GM19463 (cell line): Measurements from ENCODE around the gene BCL7A.
"Not testable (repeated sequence)": the region's sequence is repeated elsewhere in the genome, so short reads cannot be mapped to it uniquely, and the experiment has no call there.

ENCODE experiments used
- ATAC-seq: cut with Tn5 transposase; IDR thresholded peaks from one replicate; pipeline ENCODE4 v1.9.1; 2021; ENCODE audit warnings: mild to moderate bottlenecking, moderate library complexity; ENCODE audit not compliant: unreplicated experiment

The BCL7A gene

GRCh38 chr12:122093098-122093883, 71.6 kb downstream of the BCL7A start:
- ATAC-seq = no peak

- ATAC-seq = no peak
Observed at GRCh38 chr12:122094137-122094734, 72.6 kb downstream of the BCL7A start.

DNA sequence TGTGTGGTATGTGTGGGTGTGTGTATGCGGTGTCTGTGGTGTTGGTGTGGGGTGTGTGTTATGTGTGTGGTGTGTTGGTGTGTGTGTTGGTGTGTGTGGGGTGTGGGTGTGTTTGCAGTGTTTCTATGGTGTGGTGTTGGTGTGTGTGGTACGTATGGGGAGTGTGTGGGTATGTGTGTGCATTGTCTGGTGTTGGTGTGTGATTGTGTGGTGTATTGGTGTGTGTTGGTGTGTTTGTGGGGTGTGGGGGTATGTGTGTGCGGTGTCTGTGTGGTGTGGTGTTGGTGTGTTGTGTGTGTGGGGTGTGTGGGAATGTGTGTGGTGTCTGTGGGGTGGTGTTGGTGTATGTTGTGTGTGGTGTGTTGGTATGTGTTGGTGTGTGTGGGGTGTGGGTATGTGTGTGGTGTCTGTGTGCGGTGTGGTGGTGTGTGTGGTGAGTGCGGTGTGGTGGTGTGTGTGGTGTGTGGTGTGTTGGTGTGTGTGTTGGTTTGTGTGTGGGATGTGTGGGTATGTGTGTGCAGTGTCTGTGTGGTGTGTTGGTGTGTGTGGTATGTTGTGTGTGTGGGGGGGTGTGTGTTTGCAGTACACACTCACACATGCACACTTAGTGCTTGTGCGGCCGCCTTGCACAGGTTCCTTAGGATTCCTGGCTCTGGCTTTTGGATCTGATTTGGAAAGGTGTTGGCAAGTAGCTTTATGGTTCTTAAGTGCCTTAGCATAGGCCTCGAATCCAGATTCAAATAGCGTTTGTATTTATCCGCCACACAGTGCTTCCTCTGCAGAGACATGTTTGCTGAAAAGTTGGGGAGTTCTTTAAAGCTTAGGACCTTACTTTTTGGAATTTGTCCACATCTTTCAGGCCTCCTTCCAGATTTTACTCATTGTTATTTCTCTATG, 73.3 kb downstream of the BCL7A start:
- ATAC-seq = no peak

- no peak for ATAC-seq
Observed at GRCh38 chr12:122096014-122096413, 74.3 kb downstream of the BCL7A start.

DNA sequence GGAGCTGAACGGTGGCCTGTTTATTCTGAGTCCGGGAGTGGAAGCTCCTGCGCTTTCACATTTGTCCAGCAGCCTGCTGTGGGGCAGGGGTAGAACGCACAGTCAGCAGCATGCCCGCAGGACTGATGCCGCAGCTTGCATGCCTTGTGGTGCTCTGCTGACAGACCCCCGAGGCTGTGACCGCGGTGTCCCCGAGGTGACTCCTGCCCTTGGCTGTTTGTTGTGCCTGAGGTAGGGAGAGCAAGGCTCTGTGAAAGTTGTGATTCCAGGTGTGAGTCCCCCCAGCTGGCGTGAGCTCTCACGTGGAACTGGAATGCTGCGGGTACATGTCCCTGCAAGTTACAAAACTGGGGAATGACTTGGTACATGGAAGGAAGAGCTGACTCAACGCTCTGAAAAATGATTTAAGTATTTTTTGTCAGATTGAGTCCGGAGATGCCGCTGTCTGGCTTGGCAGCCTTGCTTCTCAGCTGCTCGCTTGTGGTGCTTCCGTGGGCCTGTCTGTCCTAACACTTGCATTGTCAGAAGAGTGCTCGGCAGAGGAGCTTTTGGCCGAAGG, 75.0 kb downstream of the BCL7A start:
- ATAC-seq = no peak

DNA sequence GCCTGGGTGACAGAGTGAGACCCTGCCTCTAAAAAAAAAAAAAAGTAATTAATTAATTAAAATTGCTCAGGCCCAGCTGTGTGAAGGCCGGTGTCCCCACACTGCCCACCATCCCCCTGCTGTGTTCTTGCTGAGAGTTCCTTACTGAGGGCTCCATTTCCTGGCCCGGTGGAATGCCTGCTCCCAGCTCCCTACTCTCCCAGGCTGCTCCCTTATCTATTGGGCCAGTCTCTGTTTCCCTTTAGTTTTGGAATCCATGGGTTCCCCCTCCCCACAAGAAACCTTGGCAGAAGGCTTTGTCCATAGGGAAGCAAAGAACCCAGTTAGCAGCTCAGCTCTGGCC, 75.9 kb downstream of the BCL7A start:
- ATAC-seq = no peak

- ATAC-seq = no peak
Observed at GRCh38 chr12:122097927-122098756, 76.5 kb downstream of the BCL7A start.

DNA sequence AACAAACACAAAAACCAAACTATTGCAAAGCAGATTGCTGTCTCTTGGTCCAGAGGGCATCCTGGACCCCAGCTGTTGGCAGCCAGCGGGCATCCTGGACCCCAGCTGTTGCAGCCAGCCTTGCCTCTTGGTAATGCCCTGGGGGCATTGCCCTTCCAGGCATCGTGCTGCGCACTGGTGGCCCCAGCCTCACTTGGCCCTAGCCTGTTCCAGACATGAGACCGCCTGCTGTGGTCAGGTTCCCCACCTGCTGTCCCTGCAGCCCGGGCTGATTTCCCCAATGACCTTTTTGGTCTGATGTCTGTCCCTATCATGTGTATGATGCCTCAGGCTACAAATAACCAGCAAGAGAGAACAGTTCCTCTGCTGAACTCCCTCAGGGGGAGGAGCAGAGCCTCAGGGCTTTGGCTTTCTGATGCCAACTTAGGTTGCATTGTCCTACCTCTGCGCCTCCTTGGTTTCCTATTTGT, 77.6 kb downstream of the BCL7A start:
- ATAC-seq = no peak

GRCh38 chr12:122099856-122100255, 78.2 kb downstream of the BCL7A start:
- ATAC-seq = no peak

GRCh38 chr12:122100568-122100967, 78.9 kb downstream of the BCL7A start:
- ATAC-seq = no peak

- no peak for ATAC-seq
Observed at GRCh38 chr12:122102331-122102730, 80.6 kb downstream of the BCL7A start.

GRCh38 chr12:122104844-122105243, 83.2 kb downstream of the BCL7A start:
- ATAC-seq = no peak

DNA sequence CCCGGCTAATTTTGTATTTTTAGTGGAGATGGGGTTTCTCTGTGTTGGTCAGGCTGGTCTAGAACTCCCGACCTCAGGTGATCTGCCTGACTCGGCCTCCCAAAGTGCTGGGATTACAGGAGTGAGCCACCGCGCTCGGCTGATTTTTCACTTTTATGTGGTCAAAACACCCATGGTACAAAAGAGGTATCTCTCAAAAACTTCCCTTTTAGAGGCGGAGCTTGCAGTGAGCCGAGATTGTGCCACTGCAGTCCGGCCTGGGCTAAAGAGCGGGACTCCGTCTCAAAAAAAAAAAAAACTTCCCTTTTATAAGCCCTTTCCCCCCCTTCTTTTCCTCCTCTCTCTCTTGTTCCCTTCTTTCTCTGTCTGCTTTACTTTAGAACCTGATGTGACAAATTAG, 83.8 kb downstream of the BCL7A start:
- not testable (repeated sequence) for ATAC-seq

DNA sequence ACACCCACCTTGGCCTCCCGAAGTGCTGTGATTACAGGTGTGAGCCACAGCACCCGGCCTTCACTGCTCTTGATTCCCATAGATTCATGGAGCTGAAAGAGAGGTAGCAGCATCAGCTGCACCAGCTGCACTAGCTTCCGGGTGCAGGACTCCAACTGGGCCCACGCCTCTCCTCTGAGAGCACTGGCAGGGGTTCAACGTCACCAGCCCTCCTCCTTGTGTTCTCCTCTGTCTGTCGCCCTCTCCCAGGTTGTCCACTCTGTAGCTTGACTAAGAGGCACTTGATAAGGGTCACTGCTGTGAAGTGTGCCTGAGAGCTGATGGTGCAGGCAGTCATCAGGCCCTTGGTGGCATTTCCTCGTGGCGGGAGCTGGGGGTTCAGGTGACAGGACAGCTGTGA, 85.2 kb downstream of the BCL7A start:
- no peak for ATAC-seq

- ATAC-seq = no peak
Observed at GRCh38 chr12:122107261-122107660, 85.6 kb downstream of the BCL7A start.

DNA sequence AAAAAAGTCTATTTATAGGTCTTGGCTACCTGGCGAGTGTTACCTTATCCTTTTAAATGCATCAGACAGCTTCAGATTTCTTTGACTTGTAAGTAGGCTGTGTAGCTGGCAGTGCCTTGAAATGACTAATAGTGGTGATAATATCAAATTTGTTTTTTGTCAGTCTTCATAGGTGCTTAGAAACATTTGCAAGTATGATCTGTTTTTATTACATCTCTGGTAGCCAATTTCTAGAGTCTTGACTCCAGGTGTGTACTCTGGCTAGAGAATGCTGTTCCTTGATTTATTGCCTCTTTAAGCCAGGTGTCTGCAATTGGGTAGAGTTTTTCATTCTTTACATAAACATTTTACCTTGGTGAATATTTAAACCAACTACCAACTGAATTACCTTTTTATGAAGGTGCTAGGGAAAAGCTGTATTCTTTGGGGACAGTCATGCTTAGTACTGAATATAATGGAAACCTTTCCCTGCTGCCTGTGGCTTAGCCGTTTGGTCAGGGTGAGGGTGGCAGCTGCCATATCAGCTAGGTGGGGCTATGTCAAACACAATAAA, 89.5 kb downstream of the BCL7A start:
- ATAC-seq = no peak
